ENCODE measurements around the gene HRH2.

GRCh38 chr5:175654807-175655206 lies 3.1 kb upstream of the HRH2 start:
- TF ChIP-seq, protein P1, sequence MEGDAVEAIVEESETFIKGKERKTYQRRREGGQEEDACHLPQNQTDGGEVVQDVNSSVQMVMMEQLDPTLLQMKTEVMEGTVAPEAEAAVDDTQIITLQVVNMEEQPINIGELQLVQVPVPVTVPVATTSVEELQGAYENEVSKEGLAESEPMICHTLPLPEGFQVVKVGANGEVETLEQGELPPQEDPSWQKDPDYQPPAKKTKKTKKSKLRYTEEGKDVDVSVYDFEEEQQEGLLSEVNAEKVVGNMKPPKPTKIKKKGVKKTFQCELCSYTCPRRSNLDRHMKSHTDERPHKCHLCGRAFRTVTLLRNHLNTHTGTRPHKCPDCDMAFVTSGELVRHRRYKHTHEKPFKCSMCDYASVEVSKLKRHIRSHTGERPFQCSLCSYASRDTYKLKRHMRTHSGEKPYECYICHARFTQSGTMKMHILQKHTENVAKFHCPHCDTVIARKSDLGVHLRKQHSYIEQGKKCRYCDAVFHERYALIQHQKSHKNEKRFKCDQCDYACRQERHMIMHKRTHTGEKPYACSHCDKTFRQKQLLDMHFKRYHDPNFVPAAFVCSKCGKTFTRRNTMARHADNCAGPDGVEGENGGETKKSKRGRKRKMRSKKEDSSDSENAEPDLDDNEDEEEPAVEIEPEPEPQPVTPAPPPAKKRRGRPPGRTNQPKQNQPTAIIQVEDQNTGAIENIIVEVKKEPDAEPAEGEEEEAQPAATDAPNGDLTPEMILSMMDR (IDR thresholded peaks at IDR 0.05), result no peak
- no peak for TF ChIP-seq POLR2A (IDR thresholded peaks at IDR 0.05)

Data from esophagus squamous epithelium (tissue), 4 donors.